ENCODE measurements around the gene JPT2. TPM values are rescaled to one million over a fixed set of nuclear protein-coding genes. Genes with fewer than 3 reads are reported as not detected.

Gene JPT2
- total and polyA plus RNA-seq, 2 experiments from 2014 or later, result 43.8 to 139 TPM

DNA sequence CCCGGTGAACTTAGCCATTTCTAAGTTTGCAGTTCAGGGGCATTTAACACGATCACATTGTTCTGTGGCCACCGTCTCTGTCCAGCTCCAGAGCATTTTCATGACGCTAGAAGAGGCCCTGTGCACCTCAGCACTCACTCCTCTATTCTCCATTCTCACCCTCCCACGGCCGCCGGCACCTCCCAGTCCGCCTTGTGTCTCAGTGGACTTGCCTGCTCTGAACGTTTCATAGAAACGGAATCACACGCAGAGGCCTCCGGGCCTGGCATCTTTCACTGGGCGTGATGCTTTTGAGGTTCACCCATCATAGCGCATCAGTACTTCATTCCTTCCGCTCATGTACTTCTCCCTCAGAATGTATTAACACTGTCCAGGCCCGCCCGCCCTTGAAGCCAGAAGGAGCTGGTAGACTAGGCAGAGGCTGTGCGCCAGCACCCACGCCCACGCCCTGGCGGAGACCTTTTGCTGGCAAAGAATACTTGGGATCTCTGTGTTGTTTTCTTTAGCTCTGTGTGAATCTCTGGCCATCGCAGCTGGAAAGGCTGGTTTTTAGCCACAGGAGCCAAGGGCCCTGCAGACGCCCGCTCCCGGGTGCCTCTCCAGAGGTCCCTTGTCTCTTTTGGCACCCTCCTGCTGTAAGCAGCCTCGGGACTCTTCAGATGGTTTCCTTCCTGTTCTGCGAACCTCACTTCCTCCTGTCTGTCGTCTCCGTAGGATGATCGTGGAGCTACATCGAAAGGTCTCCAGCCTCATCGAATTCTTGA, 23.4 kb upstream of the JPT2 start:
- Histone ChIP-seq H3F3A (replicated peaks; ENCODE audit: low read depth) (no peaks in the 10 kb centered on the region), H2AFZ (no peak overlapping the region), H3K4me3 (no peak overlapping the region), H4K20me1 (replicated peaks; ENCODE audit: insufficient read depth) (peaks cover 10% of the 10 kb centered on the region), H3K4me2 (no peak overlapping the region), H3K27ac (ENCODE audit: low read depth) (no peak overlapping the region), H3K4me1 (ENCODE audit: insufficient read depth) (no peaks in the 10 kb centered on the region), H3K27me3 (ENCODE audit: insufficient read depth) (no peaks in the 10 kb centered on the region), H3K36me3 (ENCODE audit: insufficient read depth) (peaks cover 3% of the 10 kb centered on the region; the same call in 1 of the 2 replicates), H3K79me2 (replicated peaks; ENCODE audit: insufficient read depth) (peaks cover 4% of the 10 kb centered on the region; the same call in 1 of the 2 replicates), H3K9me2 (ENCODE audit: insufficient read depth) (no peaks in the 10 kb centered on the region)
- ATAC-seq (no peak), DNase-seq (ENCODE audit: low spot score) (no peak)
- H3K36me3 Mint-ChIP-seq (ENCODE audit: low read depth), result peaks cover 45% of the 10 kb centered on the region
- H3K27ac Mint-ChIP-seq, result no peak overlapping the region
- no peak overlapping the region for H3K4me3 Mint-ChIP-seq
- H3K27me3 Mint-ChIP-seq (ENCODE audit: insufficient read depth, low read depth, poor library complexity), result peaks cover 11% of the 10 kb centered on the region
- no peaks in the 10 kb centered on the region; the same call in 2 of the 3 replicates for H3K4me1 Mint-ChIP-seq
- no peaks in the 10 kb centered on the region; the same call in 1 of the 3 replicates for H3K9me3 Mint-ChIP-seq
- TF ChIP-seq, protein P1, sequence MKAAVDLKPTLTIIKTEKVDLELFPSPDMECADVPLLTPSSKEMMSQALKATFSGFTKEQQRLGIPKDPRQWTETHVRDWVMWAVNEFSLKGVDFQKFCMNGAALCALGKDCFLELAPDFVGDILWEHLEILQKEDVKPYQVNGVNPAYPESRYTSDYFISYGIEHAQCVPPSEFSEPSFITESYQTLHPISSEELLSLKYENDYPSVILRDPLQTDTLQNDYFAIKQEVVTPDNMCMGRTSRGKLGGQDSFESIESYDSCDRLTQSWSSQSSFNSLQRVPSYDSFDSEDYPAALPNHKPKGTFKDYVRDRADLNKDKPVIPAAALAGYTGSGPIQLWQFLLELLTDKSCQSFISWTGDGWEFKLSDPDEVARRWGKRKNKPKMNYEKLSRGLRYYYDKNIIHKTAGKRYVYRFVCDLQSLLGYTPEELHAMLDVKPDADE (IDR thresholded peaks at IDR 0.05), result no peak
- TF ChIP-seq JUNB (IDR thresholded peaks at IDR 0.05; ENCODE audit: unreplicated experiment) (no peak), POLR2AphosphoS5 (IDR thresholded peaks at IDR 0.05; ENCODE audit: low read depth) (no peak)
- TF ChIP-seq, protein P2, sequence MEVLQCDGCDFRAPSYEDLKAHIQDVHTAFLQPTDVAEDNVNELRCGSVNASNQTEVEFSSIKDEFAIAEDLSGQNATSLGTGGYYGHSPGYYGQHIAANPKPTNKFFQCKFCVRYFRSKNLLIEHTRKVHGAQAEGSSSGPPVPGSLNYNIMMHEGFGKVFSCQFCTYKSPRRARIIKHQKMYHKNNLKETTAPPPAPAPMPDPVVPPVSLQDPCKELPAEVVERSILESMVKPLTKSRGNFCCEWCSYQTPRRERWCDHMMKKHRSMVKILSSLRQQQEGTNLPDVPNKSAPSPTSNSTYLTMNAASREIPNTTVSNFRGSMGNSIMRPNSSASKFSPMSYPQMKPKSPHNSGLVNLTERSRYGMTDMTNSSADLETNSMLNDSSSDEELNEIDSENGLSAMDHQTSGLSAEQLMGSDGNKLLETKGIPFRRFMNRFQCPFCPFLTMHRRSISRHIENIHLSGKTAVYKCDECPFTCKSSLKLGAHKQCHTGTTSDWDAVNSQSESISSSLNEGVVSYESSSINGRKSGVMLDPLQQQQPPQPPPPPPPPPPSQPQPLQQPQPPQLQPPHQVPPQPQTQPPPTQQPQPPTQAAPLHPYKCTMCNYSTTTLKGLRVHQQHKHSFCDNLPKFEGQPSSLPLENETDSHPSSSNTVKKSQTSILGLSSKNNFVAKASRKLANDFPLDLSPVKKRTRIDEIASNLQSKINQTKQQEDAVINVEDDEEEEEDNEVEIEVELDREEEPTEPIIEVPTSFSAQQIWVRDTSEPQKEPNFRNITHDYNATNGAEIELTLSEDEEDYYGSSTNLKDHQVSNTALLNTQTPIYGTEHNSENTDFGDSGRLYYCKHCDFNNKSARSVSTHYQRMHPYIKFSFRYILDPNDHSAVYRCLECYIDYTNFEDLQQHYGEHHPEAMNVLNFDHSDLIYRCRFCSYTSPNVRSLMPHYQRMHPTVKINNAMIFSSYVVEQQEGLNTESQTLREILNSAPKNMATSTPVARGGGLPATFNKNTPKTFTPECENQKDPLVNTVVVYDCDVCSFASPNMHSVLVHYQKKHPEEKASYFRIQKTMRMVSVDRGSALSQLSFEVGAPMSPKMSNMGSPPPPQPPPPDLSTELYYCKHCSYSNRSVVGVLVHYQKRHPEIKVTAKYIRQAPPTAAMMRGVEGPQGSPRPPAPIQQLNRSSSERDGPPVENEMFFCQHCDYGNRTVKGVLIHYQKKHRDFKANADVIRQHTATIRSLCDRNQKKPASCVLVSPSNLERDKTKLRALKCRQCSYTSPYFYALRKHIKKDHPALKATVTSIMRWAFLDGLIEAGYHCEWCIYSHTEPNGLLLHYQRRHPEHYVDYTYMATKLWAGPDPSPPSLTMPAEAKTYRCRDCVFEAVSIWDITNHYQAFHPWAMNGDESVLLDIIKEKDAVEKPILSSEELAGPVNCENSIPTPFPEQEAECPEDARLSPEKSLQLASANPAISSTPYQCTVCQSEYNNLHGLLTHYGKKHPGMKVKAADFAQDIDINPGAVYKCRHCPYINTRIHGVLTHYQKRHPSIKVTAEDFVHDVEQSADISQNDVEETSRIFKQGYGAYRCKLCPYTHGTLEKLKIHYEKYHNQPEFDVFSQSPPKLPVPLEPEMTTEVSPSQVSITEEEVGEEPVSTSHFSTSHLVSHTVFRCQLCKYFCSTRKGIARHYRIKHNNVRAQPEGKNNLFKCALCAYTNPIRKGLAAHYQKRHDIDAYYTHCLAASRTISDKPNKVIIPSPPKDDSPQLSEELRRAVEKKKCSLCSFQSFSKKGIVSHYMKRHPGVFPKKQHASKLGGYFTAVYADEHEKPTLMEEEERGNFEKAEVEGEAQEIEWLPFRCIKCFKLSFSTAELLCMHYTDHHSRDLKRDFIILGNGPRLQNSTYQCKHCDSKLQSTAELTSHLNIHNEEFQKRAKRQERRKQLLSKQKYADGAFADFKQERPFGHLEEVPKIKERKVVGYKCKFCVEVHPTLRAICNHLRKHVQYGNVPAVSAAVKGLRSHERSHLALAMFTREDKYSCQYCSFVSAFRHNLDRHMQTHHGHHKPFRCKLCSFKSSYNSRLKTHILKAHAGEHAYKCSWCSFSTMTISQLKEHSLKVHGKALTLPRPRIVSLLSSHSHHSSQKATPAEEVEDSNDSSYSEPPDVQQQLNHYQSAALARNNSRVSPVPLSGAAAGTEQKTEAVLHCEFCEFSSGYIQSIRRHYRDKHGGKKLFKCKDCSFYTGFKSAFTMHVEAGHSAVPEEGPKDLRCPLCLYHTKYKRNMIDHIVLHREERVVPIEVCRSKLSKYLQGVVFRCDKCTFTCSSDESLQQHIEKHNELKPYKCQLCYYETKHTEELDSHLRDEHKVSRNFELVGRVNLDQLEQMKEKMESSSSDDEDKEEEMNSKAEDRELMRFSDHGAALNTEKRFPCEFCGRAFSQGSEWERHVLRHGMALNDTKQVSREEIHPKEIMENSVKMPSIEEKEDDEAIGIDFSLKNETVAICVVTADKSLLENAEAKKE (CRISPR knock-in tag; IDR thresholded peaks at IDR 0.05), result no peak
